KMS-11 (cell line): ENCODE results near the gene IL15.
"Not testable (repeated sequence)": the region's sequence is repeated elsewhere in the genome, so short reads cannot be mapped to it uniquely, and the experiment has no call there.

Experiments
- H2AFZ ChIP-seq: fragments of 200-600 bp; sonication (generic); 2 replicates; pipeline ENCODE4 v1.6.1; 2016; ENCODE audit warnings: antibody characterized with exemption, mixed run types, low read depth
- H3K27ac ChIP-seq: fragments of 200-600 bp; sonication (generic); 2 replicates; pipeline ENCODE4 v1.6.1; 2016; ENCODE audit warnings: mild to moderate bottlenecking, mixed run types
- H3K27me3 ChIP-seq: fragments of 200-600 bp; sonication (generic); 2 replicates; pipeline ENCODE4 v1.6.1; 2017; ENCODE audit warnings: mild to moderate bottlenecking, low read depth, mixed run types, moderate library complexity; ENCODE audit not compliant: insufficient read depth
- H3K36me3 ChIP-seq: fragments of 200-600 bp; sonication (generic); 2 replicates; pipeline ENCODE4 v1.6.1; 2017; ENCODE audit warnings: mild to moderate bottlenecking, mixed run types; ENCODE audit not compliant: insufficient read depth
- H3K4me1 ChIP-seq: fragments of 200-600 bp; sonication (generic); 2 replicates; pipeline ENCODE4 v1.6.1; 2016; ENCODE audit warnings: mild to moderate bottlenecking, low read depth, mixed run types; ENCODE audit not compliant: poor library complexity, severe bottlenecking
- H3K4me2 ChIP-seq: fragments of 200-600 bp; sonication (generic); 2 replicates; pipeline ENCODE4 v1.7.0; 2016; ENCODE audit warnings: mild to moderate bottlenecking, mixed run types
- H3K4me3 ChIP-seq: fragments of 200-600 bp; sonication (generic); IDR thresholded peaks from 2 replicates; pipeline ENCODE4 v1.6.1; 2017; ENCODE audit warnings: low read depth, low read length, mixed read lengths; ENCODE audit not compliant: insufficient read depth
- H3K79me2 ChIP-seq: fragments of 200-600 bp; sonication (generic); 2 replicates; pipeline ENCODE4 v1.6.1; 2016; ENCODE audit warnings: low read depth, mixed run types; ENCODE audit not compliant: insufficient read depth
- H3K9ac ChIP-seq: fragments of 200-600 bp; sonication (generic); 2 replicates; pipeline ENCODE4 v1.6.1; 2016; ENCODE audit warnings: mild to moderate bottlenecking, mixed run types
- H4K20me1 ChIP-seq: fragments of 200-600 bp; sonication (generic); 2 replicates; pipeline ENCODE4 v1.6.1; 2016; ENCODE audit warnings: mild to moderate bottlenecking, mixed run types; ENCODE audit not compliant: insufficient read depth
- CTCF ChIP-seq: fragments of 200-600 bp; sonication (generic); conservative IDR thresholded peaks from 2 replicates; pipeline ENCODE4 v1.6.1; 2017; ENCODE audit warnings: low read depth, mild to moderate bottlenecking, antibody characterized with exemption, low read length, moderate library complexity, mixed read lengths

The IL15 gene

DNA sequence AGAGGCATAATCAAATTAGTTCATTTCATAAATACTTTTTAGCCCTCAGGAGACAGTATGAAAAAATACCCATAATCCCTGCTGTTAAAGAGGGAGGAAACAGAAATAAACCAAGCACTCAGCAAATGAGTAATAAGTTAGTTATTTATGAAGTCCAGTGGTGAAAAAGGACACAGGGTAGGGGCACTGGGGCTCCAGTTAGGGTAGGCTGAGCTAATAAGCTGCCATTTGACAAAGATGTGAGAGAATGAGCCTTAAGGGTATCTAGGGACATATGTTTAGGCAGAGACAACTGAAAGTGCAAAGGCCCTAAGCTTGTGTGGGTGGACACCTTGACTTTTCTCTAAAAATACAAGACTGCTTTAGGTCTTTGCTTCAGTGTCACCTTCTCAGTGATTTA is 94.4 kb downstream of the IL15 start:
- no peak overlapping the region for H3K4me2 ChIP-seq
- H4K20me1 ChIP-seq = no peaks in the 10 kb centered on the region
- no peak overlapping the region for H3K4me3 ChIP-seq
- H3K36me3 ChIP-seq = no peaks in the 10 kb centered on the region
- TF ChIP-seq CTCF = no peak
- H3K27me3 ChIP-seq = no peaks in the 10 kb centered on the region
- no peak overlapping the region for H3K9ac ChIP-seq
- H3K79me2 ChIP-seq = no peaks in the 10 kb centered on the region
- no peaks in the 10 kb centered on the region for H3K4me1 ChIP-seq
- no peak overlapping the region for H3K27ac ChIP-seq
- no peak overlapping the region for H2AFZ ChIP-seq

DNA sequence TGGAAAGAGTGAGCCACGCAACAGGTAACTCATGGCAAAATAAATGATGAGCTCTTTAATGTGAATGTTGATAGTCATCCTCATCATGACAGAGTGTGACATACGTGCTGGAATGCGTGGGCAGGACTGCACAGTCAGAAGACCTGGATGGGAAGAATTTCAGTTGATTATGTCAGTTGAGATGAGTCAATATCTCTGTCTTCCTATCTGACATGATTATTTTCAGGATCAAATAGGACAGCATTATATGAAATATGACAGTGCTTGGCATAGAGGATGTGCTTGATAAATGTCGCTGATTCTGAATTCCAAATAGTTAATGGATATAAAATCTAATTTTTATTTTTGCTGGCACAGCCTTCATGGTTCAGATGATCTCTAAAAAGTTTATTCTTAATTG is 95.1 kb downstream of the IL15 start:
- Histone ChIP-seq H3K27me3 (no peaks in the 10 kb centered on the region), H3K36me3 (no peaks in the 10 kb centered on the region), H4K20me1 (no peaks in the 10 kb centered on the region), H3K4me2 (no peak overlapping the region), H3K79me2 (no peaks in the 10 kb centered on the region), H3K27ac (no peak overlapping the region), H2AFZ (no peak overlapping the region), H3K4me3 (no peak overlapping the region), H3K9ac (no peak overlapping the region), H3K4me1 (no peaks in the 10 kb centered on the region)
- no peak for TF ChIP-seq CTCF

DNA sequence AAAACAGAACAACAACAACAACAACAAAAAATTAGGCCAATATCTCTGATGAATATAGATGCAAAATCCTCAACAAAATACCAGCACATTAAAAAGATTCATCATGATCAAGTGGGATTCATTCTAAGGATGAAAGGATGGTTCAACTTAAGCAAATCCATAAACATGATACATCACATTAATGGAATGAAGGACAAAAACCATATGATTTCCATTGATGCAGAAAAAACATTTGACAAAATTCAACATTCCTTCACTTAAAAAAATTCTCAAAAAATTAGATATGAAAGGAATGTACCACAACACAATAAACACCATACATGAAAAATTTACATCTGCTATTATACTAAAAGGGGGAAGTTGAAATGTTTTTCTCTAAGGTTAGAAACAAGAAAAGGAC is 103.3 kb downstream of the IL15 start:
- Histone ChIP-seq H3K9ac (no peak overlapping the region), H3K36me3 (no peaks in the 10 kb centered on the region), H3K4me1 (no peaks in the 10 kb centered on the region), H4K20me1 (no peaks in the 10 kb centered on the region), H3K4me2 (no peak overlapping the region), H3K27me3 (no peaks in the 10 kb centered on the region), H2AFZ (no peak overlapping the region), H3K4me3 (no peak overlapping the region), H3K79me2 (no peaks in the 10 kb centered on the region), H3K27ac (no peak overlapping the region)
- no peak for TF ChIP-seq CTCF

DNA sequence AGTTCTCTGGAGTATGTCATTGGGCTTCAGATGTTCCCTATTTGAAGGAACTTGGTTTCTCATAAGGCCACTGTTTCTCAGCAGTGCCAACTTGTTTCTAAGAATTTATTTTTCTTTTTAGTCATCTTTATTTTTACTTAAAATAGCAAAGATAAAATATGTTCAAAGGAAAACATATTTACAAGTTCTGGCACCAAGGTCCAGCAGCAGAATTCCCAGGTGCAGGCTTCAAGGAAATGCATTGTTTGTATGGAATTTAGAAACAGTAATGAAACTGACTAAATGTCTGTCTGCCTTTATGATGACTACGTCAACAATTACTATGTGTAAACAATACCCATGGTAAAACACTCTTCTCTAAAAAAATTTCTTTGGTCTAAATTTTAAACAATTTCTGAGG is 109.6 kb downstream of the IL15 start:
- no peaks in the 10 kb centered on the region for H3K79me2 ChIP-seq
- H3K4me2 ChIP-seq = no peak overlapping the region
- H3K4me3 ChIP-seq = no peak overlapping the region
- no peak for TF ChIP-seq CTCF
- H3K36me3 ChIP-seq = no peaks in the 10 kb centered on the region
- no peaks in the 10 kb centered on the region for H3K27me3 ChIP-seq
- H3K27ac ChIP-seq = no peak overlapping the region
- H4K20me1 ChIP-seq = no peaks in the 10 kb centered on the region
- no peaks in the 10 kb centered on the region for H3K4me1 ChIP-seq
- no peak overlapping the region for H2AFZ ChIP-seq
- H3K9ac ChIP-seq = no peak overlapping the region

GRCh38 chr4:141751806-141752205 is 115.4 kb downstream of the IL15 start:
- H3K4me2 ChIP-seq, H2AFZ ChIP-seq, H3K4me3 ChIP-seq, H3K27me3 ChIP-seq, H3K27ac ChIP-seq, H3K9ac ChIP-seq, H3K36me3 ChIP-seq, H3K79me2 ChIP-seq, H3K4me1 ChIP-seq, H4K20me1 ChIP-seq: not testable (repeated sequence)
